Keratinocyte (primary cell): ENCODE results near the gene PPOX. TPM values are rescaled to one million over a fixed set of nuclear protein-coding genes. Genes with fewer than 3 reads are reported as not detected.

Experiments used
- DNase-seq: peaks from one replicate; pipeline ENCODE4 v3.0.0-alpha.2; 2011; ENCODE audit warnings: low read depth, missing footprints, low spot score
- FAIRE-seq: peaks from 2 replicates; lab custom pipeline; 2011; peaks lifted over from hg19 to GRCh38; lab: Jason Lieb, UNC
- H2AFZ ChIP-seq: 2 replicates; pipeline ENCODE4 v1.6.0; 2012; ENCODE audit warnings: low read length, control low read depth, inconsistent platforms; ENCODE audit not compliant: control insufficient read depth
- H3K27ac ChIP-seq: 2 replicates; pipeline ENCODE4 v1.5.1; 2011; ENCODE audit warnings: low read length; ENCODE audit not compliant: control insufficient read depth, insufficient read depth
- H3K27me3 ChIP-seq: 3 replicates; pipeline ENCODE4 v1.6.0; 2011; ENCODE audit warnings: low read length; ENCODE audit not compliant: control insufficient read depth, insufficient read depth; ENCODE audit errors: extremely low read depth
- H3K36me3 ChIP-seq, 2 experiments: 2 replicates in 1 of 2; 3 replicates in 1 of 2; pipeline ENCODE4 v1.5.1; 2011; ENCODE audit warnings: low read length in 2 of 2, mild to moderate bottlenecking in 1 of 2; ENCODE audit not compliant: control insufficient read depth in 2 of 2, insufficient read depth in 2 of 2; ENCODE audit errors: extremely low read depth in 1 of 2
- H3K4me1 ChIP-seq: 3 replicates; pipeline ENCODE4 v1.5.1; 2011; ENCODE audit warnings: low read length; ENCODE audit not compliant: control insufficient read depth, insufficient read depth; ENCODE audit errors: extremely low read depth
- H3K4me2 ChIP-seq: 3 replicates; pipeline ENCODE4 v1.6.0; 2011; ENCODE audit warnings: low read depth, low read length; ENCODE audit not compliant: control insufficient read depth, insufficient read depth; ENCODE audit errors: extremely low read depth
- H3K4me3 ChIP-seq, 3 experiments: fragments of 200-600 bp in 1 of 3; sonication (generic) in 1 of 3; 2 replicates in 2 of 3; 3 replicates in 1 of 3; pipeline ENCODE4 v1.5.1; 2011 to 2016; ENCODE audit warnings: low read length in 3 of 3, mild to moderate bottlenecking in 3 of 3, control low read depth in 2 of 3, inconsistent platforms in 1 of 3, low read depth in 1 of 3, mixed read lengths in 1 of 3, mixed run types in 1 of 3, moderate library complexity in 1 of 3; ENCODE audit not compliant: control insufficient read depth in 2 of 3, insufficient read depth in 2 of 3; ENCODE audit errors: extremely low read depth in 1 of 3
- H3K79me2 ChIP-seq: 2 replicates; pipeline ENCODE4 v1.6.0; 2012; ENCODE audit warnings: low read length; ENCODE audit not compliant: control insufficient read depth, insufficient read depth
- H3K9ac ChIP-seq: 3 replicates; pipeline ENCODE4 v1.6.0; 2011; ENCODE audit warnings: low read length; ENCODE audit not compliant: control insufficient read depth, insufficient read depth; ENCODE audit errors: extremely low read depth
- H3K9me1 ChIP-seq: 3 replicates; pipeline ENCODE4 v1.6.0; 2011; ENCODE audit warnings: low read length; ENCODE audit not compliant: control insufficient read depth, insufficient read depth; ENCODE audit errors: extremely low read depth
- H3K9me3 ChIP-seq: 2 replicates; pipeline ENCODE4 v1.5.1; 2012; ENCODE audit warnings: low read depth, low read length; ENCODE audit not compliant: control insufficient read depth
- H4K20me1 ChIP-seq: 3 replicates; pipeline ENCODE4 v1.6.0; 2011; ENCODE audit warnings: low read length; ENCODE audit not compliant: control insufficient read depth, insufficient read depth; ENCODE audit errors: extremely low read depth
- EZH2 ChIP-seq: IDR thresholded peaks from one replicate; pipeline ENCODE4 v1.6.1; 2012; ENCODE audit warnings: inconsistent platforms, mild to moderate bottlenecking, low read length, moderate library complexity
- dilution Hi-C: fragments of 300-500 bp; cut with MboI; formaldehyde crosslinking; loops from one replicate; pipeline ENCODE4 v1.7.0; 2020; ENCODE audit warnings: low sequenced_read_pairs; ENCODE audit not compliant: extremely low pct_ligation_motif_present
- polyA plus RNA-seq, 5 experiments: library from polyadenylated mRNA; depleted of rRNA in 3 of 5; stranded (reverse) in 3 of 5; stranded (forward) in 1 of 5; unstranded in 1 of 5; fragments of >200 nt; gene quantifications; 1 replicate in 1 of 5; 2 replicates in 3 of 5; 3 replicates in 1 of 5; pipeline versions ENCODE4 v1.2.1 to v1.2.3, GENCODE V29; 2011 to 2012; ENCODE audit warnings: missing spikeins in 2 of 5, low read depth in 1 of 5, low replicate concordance in 1 of 5
- TF ChIP-seq, protein P1 (sequence below), 3 experiments: IDR thresholded peaks in 1 of 3; conservative IDR thresholded peaks in 1 of 3; optimal IDR thresholded peaks in 1 of 3; 2 replicates in 2 of 3; 3 replicates in 1 of 3; pipeline versions ENCODE3 to v1.5.1; 2011; ENCODE audit warnings: low read length in 3 of 3, mild to moderate bottlenecking in 3 of 3, moderate library complexity in 2 of 3, control low read depth in 1 of 3, inconsistent platforms in 1 of 3; ENCODE audit not compliant: insufficient read depth in 2 of 3; ENCODE audit errors: extremely low read depth in 1 of 3

Gene PPOX
- polyA plus RNA-seq, 1 donor (not counting 4 experiments of a cell fraction or from before 2014, with no cell fraction given): 17.1 TPM

DNA sequence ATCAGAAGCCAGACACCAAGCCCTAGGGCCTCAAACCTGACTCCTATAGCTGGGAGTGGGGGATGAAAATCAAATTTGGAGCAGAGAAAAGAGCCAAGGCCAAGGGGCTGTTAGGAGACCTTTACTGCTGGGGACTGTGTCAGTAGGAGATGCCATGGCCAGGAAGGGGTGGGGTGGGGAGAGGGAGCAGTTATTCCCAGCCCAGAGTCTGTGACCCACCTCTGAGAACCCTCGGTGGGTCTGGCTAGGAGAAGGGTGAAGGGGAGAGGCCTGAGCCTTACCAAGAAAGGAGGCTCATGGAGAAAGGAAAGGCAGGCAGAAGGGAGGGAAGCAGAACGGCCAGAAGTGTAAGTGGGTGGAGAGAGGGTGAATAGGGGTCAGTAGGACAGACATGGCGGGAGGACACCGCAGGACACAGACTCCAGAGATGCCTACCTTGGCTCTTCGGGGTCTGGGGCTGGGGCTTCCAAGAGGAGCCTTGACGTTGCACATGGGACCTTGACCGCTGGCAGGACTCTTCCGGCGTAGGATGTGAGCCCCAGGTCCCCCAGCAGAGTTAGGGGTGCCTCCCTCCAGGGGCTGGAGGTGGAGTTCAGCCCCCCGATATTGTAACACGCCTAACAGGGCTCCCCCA is 31.5 kb downstream of the PPOX start:
- dilution Hi-C loops: no loop called here
- FAIRE-seq (no peak), DNase-seq (no peak)
- H3K9me3 ChIP-seq: no peaks in the 10 kb centered on the region
- H3K27ac ChIP-seq: no peak overlapping the region
- TF ChIP-seq, protein P1, sequence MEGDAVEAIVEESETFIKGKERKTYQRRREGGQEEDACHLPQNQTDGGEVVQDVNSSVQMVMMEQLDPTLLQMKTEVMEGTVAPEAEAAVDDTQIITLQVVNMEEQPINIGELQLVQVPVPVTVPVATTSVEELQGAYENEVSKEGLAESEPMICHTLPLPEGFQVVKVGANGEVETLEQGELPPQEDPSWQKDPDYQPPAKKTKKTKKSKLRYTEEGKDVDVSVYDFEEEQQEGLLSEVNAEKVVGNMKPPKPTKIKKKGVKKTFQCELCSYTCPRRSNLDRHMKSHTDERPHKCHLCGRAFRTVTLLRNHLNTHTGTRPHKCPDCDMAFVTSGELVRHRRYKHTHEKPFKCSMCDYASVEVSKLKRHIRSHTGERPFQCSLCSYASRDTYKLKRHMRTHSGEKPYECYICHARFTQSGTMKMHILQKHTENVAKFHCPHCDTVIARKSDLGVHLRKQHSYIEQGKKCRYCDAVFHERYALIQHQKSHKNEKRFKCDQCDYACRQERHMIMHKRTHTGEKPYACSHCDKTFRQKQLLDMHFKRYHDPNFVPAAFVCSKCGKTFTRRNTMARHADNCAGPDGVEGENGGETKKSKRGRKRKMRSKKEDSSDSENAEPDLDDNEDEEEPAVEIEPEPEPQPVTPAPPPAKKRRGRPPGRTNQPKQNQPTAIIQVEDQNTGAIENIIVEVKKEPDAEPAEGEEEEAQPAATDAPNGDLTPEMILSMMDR (optimal IDR thresholded peaks at IDR 0.05 in 1 of 3, IDR thresholded peaks at IDR 0.05 in 1 of 3, conservative IDR thresholded peaks at IDR 0.05 in 1 of 3; ENCODE audit: extremely low read depth in 1 of 3, insufficient read depth in 2 of 3, low read length in 3 of 3): no peak
- no peak for TF ChIP-seq EZH2
- no peaks in the 10 kb centered on the region for H3K9me1 ChIP-seq
- peaks cover 44% of the 10 kb centered on the region for H3K4me1 ChIP-seq
- H3K36me3 ChIP-seq: no peaks in the 10 kb centered on the region
- H3K9ac ChIP-seq: peak overlapping the region; percentile 0
- H2AFZ ChIP-seq: peak overlapping the region; percentile 46
- peaks cover 4% of the 10 kb centered on the region for H3K79me2 ChIP-seq
- H3K4me2 ChIP-seq: peak overlapping the region; percentile 27
- no peaks in the 10 kb centered on the region for H4K20me1 ChIP-seq
- H3K4me3 ChIP-seq: no peak overlapping the region
- H3K27me3 ChIP-seq: no peaks in the 10 kb centered on the region

DNA sequence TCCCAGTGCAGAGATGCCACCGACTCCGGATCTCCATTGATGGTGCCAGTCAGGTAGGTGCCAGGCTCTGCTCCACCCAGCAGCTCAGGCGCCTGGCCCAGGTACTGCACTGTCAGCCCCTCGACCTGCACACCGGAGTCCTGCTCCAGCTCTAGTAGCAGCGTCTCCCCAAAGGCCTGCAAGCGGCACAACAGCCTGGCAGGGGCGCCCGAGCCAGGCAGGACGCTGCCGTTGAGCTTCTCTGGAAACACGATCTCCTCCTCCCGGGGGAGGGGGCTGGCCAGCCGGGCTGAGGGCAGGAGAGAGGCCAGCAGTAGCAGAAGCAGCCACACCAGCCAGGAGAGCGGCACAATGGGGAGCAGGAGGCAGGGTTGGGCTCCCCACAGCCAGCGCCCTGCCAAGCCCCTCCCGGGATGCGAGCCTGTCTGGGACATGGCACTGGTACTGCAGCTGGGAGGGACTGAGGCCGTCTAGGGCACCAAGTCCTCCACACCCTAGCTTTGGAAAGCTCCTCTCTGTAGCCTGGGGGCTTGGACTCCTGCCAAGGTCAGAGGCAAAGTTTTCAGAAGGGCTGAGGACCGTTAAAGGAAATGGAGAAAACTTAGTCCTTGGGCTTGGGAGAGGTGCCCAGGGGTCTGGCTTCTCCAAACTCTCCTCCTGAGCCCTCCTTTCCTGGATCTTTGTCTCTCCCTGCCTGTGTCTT is 32.1 kb downstream of the PPOX start:
- peaks cover 45% of the 10 kb centered on the region for H3K4me1 ChIP-seq
- peak overlapping the region; percentile 0 for H3K9ac ChIP-seq
- TF ChIP-seq EZH2: no peak
- TF ChIP-seq, protein P1 (optimal IDR thresholded peaks at IDR 0.05 in 1 of 3, IDR thresholded peaks at IDR 0.05 in 1 of 3, conservative IDR thresholded peaks at IDR 0.05 in 1 of 3; ENCODE audit: extremely low read depth in 1 of 3, insufficient read depth in 2 of 3, low read length in 3 of 3): peak in 2 of 3 experiments; percentile 6 to 12
- H3K4me3 ChIP-seq: peak overlapping the region in 1 of 3 experiments; percentile 10
- peak overlapping the region; percentile 1 for H3K27ac ChIP-seq
- H3K4me2 ChIP-seq: peak overlapping the region; percentile 27
- H3K79me2 ChIP-seq: peaks cover 9% of the 10 kb centered on the region
- no peaks in the 10 kb centered on the region for H3K27me3 ChIP-seq
- no peaks in the 10 kb centered on the region for H4K20me1 ChIP-seq
- H3K9me3 ChIP-seq: no peaks in the 10 kb centered on the region
- H3K36me3 ChIP-seq: peaks cover under 1% of the 10 kb centered on the region in 2 experiments
- no peaks in the 10 kb centered on the region for H3K9me1 ChIP-seq
- peak overlapping the region; percentile 46 for H2AFZ ChIP-seq
- dilution Hi-C loops: no loop called here
- DNase-seq (no peak), FAIRE-seq (no peak)
